Progenitor cell of endocrine pancreas (in vitro differentiated cells): ENCODE measurements around the gene STPG4. TPM values are rescaled to one million over a fixed set of nuclear protein-coding genes. Genes with fewer than 3 reads are reported as not detected.

ENCODE experiments used
- DNase-seq: peaks from one replicate; pipeline ENCODE4 v3.0.0; 2021; ENCODE audit warnings: low spot score; ENCODE audit not compliant: unreplicated experiment
- H3K27ac Mint-ChIP-seq: 2 replicates; pipeline ENCODE4 v1.8.0; 2021; ENCODE audit warnings: mild to moderate bottlenecking, moderate library complexity, mixed read lengths
- H3K27me3 Mint-ChIP-seq: 2 replicates; pipeline ENCODE4 v1.8.0; 2021; ENCODE audit warnings: mixed read lengths
- H3K36me3 Mint-ChIP-seq: 2 replicates; pipeline ENCODE4 v1.8.0; 2022; ENCODE audit warnings: mixed read lengths; ENCODE audit not compliant: insufficient read depth
- H3K4me1 Mint-ChIP-seq: 2 replicates; pipeline ENCODE4 v1.8.0; 2021; ENCODE audit warnings: low read depth, mixed read lengths
- H3K4me3 Mint-ChIP-seq: 2 replicates; pipeline ENCODE4 v1.8.0; 2021; ENCODE audit warnings: low read depth, mild to moderate bottlenecking, moderate library complexity, mixed read lengths
- H3K9me3 Mint-ChIP-seq: 2 replicates; pipeline ENCODE4 v1.8.0; 2021; ENCODE audit warnings: low read depth, mixed read lengths
- CTCF ChIP-seq: fragments of 200-600 bp; sonication (generic); IDR thresholded peaks from one replicate; pipeline ENCODE4 v1.5.0; 2021; ENCODE audit warnings: antibody characterized with exemption, mild to moderate bottlenecking; ENCODE audit not compliant: unreplicated experiment
- total RNA-seq: library from RNA; stranded (reverse); gene quantifications from 2 replicates; pipeline ENCODE4 v1.2.1, GENCODE V29; 2021

The STPG4 gene
- total RNA-seq, 1 donor from 2014 or later: 0.34 TPM

GRCh38 chr2:47070155-47070919, 84.8 kb downstream of the STPG4 start:
- TF ChIP-seq CTCF: no peak
- Mint-ChIP-seq H3K4me1 (peaks cover 4% of the 10 kb centered on the region), H3K27ac (no peak overlapping the region), H3K9me3 (no peaks in the 10 kb centered on the region), H3K4me3 (no peak overlapping the region), H3K27me3 (no peaks in the 10 kb centered on the region), H3K36me3 (peaks cover 2% of the 10 kb centered on the region)
- no peak for DNase-seq

- Mint-ChIP-seq H3K9me3 (no peaks in the 10 kb centered on the region), H3K36me3 (peaks cover 2% of the 10 kb centered on the region), H3K27me3 (no peaks in the 10 kb centered on the region), H3K27ac (peak overlapping the region; percentile 67), H3K4me1 (peaks cover 4% of the 10 kb centered on the region), H3K4me3 (no peak overlapping the region)
- no peak for TF ChIP-seq CTCF
- no peak for DNase-seq
Measured at GRCh38 chr2:47069628-47070154, 85.4 kb downstream of the STPG4 start.

GRCh38 chr2:47068981-47069627, 86.0 kb downstream of the STPG4 start:
- Mint-ChIP-seq H3K9me3 (no peaks in the 10 kb centered on the region), H3K27ac (no peak overlapping the region), H3K36me3 (peaks cover 2% of the 10 kb centered on the region), H3K27me3 (no peaks in the 10 kb centered on the region), H3K4me3 (no peak overlapping the region), H3K4me1 (peaks cover 4% of the 10 kb centered on the region)
- no peak for TF ChIP-seq CTCF
- DNase-seq: no peak

GRCh38 chr2:47067788-47068407, 87.2 kb downstream of the STPG4 start:
- Mint-ChIP-seq H3K4me1 (peaks cover 8% of the 10 kb centered on the region), H3K27me3 (no peaks in the 10 kb centered on the region), H3K36me3 (peaks cover 2% of the 10 kb centered on the region), H3K27ac (no peak overlapping the region), H3K4me3 (no peak overlapping the region), H3K9me3 (no peaks in the 10 kb centered on the region)
- no peak for TF ChIP-seq CTCF
- no peak for DNase-seq

GRCh38 chr2:47065771-47066380, 89.2 kb downstream of the STPG4 start:
- no peak for DNase-seq
- Mint-ChIP-seq H3K27ac (peak overlapping the region; percentile 54), H3K9me3 (no peaks in the 10 kb centered on the region), H3K4me1 (peaks cover 6% of the 10 kb centered on the region), H3K36me3 (peaks cover 2% of the 10 kb centered on the region), H3K27me3 (no peaks in the 10 kb centered on the region), H3K4me3 (no peak overlapping the region)
- TF ChIP-seq CTCF: no peak
